Omental fat pad (tissue), 4 donors: ENCODE measurements around the gene HOXD13. TPM values are rescaled to one million over a fixed set of nuclear protein-coding genes. Genes with fewer than 3 reads are reported as not detected.

Source experiments
- ATAC-seq: fragments of 150-250 bp; one replicate; pipeline ENCODE4 v1.9.1; 2016; ENCODE audit warnings: mild to moderate bottlenecking, moderate library complexity; ENCODE audit not compliant: low FRiP score
- DNase-seq: peaks from one replicate; pipeline ENCODE4 v3.0.0-alpha.2; 2019; ENCODE audit warnings: low spot score
- CTCF ChIP-seq, 3 donors: fragments of 450-650 bp; IDR thresholded peaks; one replicate each; pipeline ENCODE4 v1.5.1; 2016 to 2017; ENCODE audit warnings: antibody characterized with exemption in 3 of 3, mild to moderate bottlenecking in 3 of 3, moderate library complexity in 2 of 3
- total RNA-seq, 4 donors: library from RNA; depleted of rRNA; stranded (reverse); fragments of >200 nt; gene quantifications; one replicate each; pipeline ENCODE4 v1.1.0, GENCODE V29; 2016

HOXD13 gene
- total RNA-seq, 4 donors from 2014 or later, result not detected

GRCh38 chr2:176128172-176128981 is 35.9 kb downstream of the HOXD13 start:
- ATAC-seq (no peak), DNase-seq (no peak)
- no peak for TF ChIP-seq CTCF (IDR thresholded peaks at IDR 0.05)

- DNase-seq (no peak), ATAC-seq (peak; percentile 41)
- no peak for TF ChIP-seq CTCF (IDR thresholded peaks at IDR 0.05)
Measured at GRCh38 chr2:176128982-176129796, 36.7 kb downstream of the HOXD13 start, which contains the start of gene HOXD8. HOXD8 (plus strand) TSS chr2:176129705; CDS start chr2:176130367, 662 bp downstream.

- ATAC-seq (peak; percentile 19), DNase-seq (no peak)
- no peak for TF ChIP-seq CTCF (IDR thresholded peaks at IDR 0.05)
Measured at GRCh38 chr2:176129813-176130146, 37.3 kb downstream of the HOXD13 start.

GRCh38 chr2:176130147-176130956 is 37.8 kb downstream of the HOXD13 start:
- DNase-seq (no peak), ATAC-seq (peak; percentile 52)
- no peak for TF ChIP-seq CTCF (IDR thresholded peaks at IDR 0.05)

- no peak for TF ChIP-seq CTCF (IDR thresholded peaks at IDR 0.05)
- DNase-seq (no peak), ATAC-seq (no peak)
Measured at GRCh38 chr2:176130957-176131847, 38.7 kb downstream of the HOXD13 start.

- no peak for DNase-seq
- no peak for ATAC-seq
- TF ChIP-seq CTCF (IDR thresholded peaks at IDR 0.05), result no peak
Measured at GRCh38 chr2:176131848-176132158, 39.3 kb downstream of the HOXD13 start.
